Stimulated activated CD4-positive, alpha-beta T cell treated with anti-CD3 and anti-CD28 coated beads, Interleukin-4, amount 100 ng/mL, for 24 hours (primary cell): ENCODE results near the gene MMP24.
A peak's percentile ranks its signal among the peaks of the same experiment; 100 is the strongest.
"Not testable (repeated sequence)": the region's sequence is repeated elsewhere in the genome, so short reads cannot be mapped to it uniquely, and the experiment has no call there.

Source experiments
- DNase-seq: peaks from one replicate; pipeline ENCODE4 v3.0.0-alpha.2; 2020

Gene MMP24

DNA sequence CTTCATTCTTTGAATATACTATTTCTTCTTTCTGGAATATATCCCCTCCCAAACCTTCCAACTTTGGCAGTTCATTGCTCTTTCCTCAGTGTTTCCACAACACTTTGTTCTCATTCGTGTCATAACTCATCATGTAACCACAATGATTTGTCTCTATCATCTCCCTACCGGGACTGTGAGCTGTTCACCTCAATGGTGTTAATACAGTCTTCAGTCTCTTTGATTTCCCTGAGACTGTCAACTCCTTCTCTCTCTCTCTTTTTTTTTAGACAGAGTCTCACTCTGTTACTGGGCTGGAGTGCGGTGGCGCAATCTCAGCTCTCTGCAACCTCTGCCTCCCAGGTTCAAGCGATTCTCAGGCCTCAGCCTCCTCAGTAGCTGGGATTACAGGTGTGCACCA is 2.5 kb upstream of the MMP24 start:
- DNase-seq: no peak

DNA sequence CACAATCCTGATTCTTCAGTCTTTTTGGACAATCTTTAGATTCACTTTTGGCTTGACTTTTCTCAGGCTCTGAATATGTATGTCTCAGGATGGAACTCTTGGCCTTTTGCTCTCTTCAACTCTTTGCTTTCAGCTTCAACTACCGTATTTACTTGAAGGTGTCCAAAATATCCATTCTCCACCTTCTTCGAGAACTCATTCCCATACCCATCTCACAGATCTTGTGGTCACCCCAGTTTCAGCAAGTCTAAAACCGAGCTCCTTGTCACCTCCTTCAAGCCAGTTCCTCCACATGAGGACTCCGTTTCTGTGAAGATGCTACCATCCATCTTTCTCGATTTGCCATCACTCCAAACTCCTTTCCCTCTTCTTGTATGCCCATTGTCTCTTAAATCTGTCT is 2.0 kb upstream of the MMP24 start:
- DNase-seq: no peak

DNA sequence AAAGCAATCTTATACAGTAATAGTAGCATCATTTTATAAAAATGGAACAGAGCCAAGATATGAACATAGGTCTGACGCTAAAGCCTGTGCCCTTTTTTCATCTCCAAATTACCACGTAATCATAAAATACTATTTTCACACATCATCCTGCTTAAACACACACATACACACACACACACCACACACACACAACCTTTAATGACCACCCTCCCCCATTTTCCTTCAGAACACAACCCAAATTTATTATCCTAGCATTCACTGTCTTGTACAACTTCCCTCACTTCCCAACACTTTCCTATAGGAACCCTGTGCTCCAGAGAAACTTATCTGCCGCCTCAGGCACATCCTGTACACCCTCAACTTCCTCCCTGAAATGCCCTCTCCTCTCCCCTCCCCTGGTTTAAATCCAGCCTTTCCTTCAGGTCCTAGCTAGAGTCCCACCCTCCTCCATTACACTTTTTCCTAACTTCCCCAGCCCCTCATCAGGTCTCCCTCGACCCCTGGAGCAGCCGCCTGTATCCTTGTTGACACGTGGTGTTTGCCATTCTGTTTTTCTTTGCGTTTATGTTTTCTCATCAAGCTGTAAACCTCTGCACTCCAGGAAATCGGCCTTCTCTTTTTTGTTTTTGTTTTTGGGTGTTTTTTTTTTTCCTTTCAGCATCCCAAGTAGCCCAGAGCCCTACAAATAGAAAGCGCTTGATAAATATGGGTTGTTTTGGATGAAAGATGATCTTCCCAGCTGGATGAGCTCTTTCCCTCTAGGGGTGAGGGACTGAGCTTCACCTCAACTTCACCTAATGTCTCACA is 968 bp upstream of the MMP24 start:
- DNase-seq: no peak

DNA sequence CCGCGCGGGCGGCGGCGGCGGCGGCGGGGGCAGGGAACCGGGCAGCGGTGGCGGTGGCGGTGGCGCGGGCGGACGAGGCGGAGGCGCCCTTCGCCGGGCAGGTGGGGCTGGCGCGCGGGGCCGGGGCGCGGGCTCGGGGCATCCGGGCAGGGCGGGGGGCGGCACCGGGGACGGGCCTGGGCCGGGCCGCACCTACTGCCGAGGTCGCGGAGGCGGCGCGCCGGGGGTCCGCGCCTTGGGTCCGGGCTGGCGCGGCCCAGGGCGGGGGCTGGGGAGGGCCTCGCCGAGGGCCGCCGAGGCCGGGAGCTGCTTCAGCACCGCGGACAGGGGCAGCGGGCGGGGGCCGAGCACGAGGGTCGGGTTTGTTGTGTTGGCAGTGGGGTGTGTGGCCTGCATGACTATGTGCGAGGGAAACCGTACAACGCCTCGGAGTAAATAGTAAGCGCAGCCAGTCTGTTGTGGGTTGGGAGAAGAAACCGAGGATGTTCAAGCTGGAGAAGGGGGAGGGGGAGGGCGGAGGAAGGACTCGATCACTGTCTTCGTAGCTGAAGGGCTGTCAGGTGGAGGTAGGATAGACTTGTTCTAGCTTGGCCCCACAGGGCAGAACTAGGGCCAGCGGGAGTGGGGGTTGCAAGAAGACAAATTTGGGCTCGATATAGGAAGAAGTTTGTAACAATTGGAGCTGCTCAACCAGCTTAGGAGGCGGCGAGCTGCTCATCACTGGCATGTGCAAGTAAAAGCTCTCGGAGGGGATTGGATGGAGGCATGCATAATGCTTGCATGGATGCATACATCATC is 593 bp downstream of the MMP24 start:
- DNase-seq: peak; percentile 46

DNA sequence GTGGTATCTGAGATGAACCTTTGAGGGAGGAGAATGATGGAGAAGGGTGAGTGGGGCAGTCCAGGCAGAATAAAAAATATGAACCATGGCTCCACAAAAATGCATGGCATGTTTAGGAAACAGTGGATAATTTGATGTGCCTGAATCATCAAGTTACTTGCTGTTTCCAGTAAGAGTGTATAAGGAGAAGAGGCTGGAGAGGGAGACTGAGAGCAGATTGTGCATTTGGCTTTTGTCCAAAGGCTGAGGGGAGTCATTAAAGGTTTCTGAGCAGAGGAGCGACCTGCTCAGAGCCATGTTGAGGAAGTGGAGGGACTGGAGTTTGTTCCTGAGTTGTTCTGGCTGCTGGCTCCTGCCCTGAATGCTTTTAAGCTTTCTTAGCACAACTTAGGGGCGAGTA is 6.1 kb downstream of the MMP24 start:
- no peak for DNase-seq

DNA sequence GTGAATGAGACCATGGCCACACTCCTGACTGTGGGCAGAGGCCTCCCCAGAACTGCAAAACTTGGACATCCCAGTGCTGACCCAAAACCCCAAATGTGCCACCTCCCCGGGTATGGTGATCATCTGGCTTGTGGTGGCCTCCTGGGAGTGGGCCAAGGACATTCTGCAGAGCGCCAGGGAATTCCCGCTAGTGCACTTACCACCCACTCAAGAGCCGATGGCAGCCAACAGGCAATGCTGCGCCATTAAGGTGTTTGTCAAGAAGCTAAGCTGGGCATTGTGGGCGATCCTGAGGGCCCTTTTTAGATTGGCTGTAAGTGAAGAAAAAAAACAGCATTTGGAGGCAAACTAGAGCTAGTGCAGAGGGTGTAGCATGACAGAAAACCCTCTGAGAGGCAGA is 9.4 kb downstream of the MMP24 start:
- DNase-seq: no peak

DNA sequence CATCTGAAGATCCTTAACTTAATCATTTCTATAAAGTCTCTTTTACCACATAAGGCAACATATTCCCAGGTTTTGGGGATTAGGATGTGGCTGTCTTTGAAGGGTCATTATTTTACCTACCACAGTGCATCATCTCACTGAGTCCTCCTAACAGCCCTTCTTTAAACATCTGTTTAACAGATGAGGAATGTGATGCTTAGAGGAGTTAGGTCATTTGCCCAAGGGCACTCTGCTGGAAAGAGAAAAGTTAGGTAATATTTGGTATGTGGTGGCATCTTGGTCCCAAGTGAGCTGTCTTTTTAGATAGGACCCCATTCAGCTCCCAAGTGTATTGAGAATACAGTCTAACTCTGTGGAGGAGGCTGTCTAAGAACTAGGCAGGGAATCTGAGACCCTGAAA is 11.0 kb downstream of the MMP24 start:
- DNase-seq: no peak

DNA sequence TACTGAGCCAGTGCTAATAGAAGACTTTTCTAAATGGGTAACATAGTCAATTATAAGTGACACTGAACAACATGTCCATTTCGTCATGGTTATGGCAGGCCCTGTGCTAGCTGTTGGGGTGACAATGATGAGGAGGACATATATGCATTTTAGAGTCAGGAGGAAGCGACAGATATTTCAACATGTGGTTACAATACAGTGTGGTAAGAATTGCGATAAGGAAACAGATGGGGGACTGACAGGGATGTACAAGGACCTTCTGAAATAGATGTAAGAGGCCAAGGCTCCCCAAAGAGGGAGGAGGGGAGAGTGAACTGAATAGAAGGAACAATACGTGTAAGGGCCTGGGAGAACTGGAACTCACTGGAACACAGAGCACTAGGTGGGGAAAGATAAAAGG is 11.7 kb downstream of the MMP24 start:
- no peak for DNase-seq

DNA sequence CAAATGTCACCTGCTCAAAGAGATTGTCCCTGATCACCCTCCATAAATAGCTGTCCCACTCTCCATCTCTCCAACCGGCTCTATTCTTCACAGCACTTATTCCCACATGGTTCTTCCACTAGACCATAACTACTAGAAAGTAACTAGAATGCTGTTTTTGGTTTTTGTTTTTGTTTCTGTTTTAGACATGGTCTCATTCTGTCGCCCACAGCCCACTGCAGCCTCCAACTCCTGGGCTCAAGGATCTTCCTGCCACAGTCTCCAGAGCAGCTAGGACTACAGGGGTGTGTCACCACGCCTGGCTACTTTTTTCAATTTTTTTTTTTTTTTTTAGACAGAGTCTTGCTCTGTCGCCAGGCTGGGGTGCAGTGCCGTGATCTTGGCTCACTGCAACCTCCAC is 12.2 kb downstream of the MMP24 start:
- DNase-seq: no peak

DNA sequence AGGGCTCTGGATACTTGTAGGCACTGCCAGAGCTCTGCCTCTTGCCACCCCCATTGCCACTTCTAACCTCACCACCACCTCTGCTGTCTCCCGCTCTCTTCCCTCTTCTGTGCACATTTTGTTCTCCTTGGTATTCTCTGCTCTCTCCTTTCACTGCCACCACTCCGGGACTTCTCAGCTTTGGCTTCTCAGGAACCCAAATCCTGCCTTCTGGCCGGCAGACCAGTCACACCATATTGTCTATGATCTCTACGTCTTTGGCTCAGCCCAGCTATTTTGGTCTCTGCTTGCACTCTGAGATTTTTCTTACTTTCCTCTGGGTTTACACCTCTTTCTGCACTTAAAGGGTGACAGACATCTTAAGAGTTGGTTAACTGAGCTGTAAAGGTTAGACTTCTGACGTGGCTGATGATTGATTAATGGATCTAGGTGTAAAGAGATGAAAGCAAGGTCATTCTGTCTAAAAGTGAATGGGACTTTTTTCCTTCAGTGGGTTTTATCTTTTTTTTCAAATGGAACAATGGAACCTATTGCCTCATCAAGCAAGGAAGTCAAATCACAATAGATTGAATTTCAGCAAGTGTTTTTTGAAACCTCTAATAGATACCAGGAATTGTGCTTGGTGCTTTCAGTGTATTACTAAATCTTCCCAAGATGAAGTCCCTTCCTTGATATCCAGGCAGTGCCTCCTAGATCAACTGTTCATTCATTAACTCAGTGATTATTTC is 13.8 kb downstream of the MMP24 start:
- DNase-seq: no peak

DNA sequence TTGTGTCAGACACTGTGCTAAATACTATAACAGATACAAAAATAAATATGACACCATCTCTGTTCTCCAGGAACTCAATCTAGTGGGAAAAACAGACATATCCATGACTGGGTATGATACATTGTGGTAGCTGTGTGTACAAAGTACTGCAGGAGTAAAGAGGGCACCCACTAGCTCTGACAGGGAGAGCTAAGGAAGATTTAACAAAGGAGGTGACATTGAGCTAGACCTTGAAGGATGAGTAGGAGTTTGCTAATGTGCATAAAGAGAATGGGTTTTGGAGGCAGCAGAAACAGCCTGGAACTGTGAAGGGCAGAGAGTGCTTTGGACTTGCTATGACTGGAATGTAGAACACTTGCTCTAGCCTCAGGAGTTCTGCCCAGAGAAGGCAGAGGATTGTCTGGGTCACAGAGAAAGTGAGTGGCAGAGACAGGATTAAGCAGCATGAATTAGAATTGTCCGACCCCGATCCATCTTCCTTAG is 14.4 kb downstream of the MMP24 start:
- no peak for DNase-seq

DNA sequence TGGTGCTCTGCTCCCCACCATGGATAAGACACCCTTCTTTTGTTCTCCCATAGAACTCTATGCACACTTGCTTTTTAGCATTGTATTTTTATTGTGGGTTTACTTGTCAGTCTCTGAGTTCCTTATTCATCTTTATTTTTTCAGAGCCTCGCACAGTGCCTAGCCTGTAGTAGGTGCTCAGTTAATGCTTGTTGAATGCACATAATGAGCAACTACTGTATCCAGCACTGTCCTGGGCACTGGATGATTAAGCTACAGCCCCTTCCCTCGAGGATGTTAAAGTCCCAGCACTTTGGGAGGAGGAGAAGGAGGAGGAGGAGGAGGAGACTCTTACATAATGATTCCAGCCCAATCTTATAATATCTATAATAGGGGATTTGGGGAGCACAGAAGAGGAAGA is 16.8 kb downstream of the MMP24 start:
- no peak for DNase-seq

DNA sequence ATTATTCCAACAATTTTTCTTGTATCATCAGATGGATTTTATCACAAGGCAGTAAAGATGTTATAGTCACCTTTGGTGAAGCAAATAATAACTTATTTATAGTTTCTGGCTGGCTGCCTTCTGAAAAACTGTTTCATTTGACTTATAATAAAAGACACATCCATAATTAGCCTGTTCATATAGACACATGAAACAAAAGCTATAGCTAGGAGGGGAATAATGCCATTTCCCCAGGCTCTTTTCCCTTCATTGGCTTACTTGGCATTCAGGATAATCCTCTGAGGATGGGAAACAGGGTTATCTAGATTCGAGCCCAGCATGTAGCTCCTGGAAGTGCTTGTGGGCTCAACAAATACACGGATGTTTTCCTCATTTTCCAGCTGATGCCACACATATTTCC is 17.5 kb downstream of the MMP24 start:
- DNase-seq: no peak

DNA sequence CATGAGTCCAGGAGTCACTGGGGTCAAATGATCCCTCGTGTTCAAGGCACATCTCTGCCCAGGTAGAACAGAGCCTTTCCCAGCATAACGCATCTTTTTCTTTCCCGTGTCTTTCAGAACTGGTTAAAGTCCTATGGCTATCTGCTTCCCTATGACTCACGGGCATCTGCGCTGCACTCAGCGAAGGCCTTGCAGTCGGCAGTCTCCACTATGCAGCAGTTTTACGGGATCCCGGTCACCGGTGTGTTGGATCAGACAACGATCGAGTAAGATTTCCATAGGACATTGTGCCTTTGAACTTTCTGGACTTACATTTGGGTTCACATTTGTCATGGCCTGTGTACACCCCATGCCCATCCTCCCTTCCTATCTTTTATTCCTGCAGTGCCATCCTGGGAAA is 20.2 kb downstream of the MMP24 start:
- DNase-seq: no peak

DNA sequence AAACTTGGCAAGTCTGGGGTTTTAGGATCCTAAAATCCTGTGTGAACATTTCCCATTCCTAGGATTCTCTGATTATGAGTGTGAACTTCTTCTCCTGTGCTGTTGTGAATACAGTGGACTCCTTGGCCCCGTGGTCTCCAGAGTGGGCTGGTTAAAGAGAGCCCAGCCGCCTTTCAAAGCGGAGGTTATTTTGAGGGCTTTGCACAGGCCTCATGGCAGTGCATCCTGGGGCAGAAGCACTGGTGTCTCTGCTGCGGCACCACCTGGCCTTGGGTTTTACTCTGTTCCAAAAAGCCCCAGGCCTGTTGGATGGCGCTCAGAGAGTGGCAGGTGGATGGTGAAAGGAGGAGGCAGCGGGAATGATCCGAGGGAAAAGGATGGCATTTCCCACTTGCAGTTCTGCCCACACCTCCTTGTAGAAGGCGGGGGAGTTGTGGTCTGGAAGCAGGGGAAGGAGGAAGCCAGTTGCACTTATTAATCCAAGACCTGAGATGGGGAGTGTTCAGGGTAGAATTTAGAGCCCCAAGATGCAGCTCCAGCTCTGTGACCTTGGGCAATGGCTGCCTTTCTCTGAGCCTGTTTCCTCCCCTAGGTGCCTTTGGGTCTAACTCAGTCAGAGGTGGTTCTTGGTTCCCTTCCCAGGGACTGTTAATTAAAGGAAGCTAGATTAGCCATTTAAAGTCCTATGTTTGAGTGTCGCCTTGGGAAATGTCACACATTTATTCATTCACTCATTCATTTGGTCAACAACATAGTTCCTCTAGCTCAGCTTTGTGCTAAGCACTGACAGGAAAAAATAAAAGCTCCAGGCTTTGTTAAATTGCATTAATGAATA is 22.4 kb downstream of the MMP24 start:
- DNase-seq: no peak

DNA sequence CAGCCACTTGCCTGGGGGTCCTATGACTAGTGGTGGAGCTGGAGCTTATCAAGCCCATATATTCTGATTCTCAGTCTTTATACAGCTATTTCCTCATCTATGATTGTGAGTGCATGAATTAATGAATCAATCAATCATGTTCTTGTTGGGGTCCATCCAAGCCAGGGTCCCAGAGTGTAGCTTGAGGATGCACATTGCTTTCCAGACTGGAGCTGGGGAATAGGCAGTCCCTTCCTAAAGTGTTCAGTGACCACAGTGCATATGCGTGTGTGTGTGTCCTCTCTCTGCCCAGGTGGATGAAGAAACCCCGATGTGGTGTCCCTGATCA is 25.1 kb downstream of the MMP24 start:
- DNase-seq: no peak

DNA sequence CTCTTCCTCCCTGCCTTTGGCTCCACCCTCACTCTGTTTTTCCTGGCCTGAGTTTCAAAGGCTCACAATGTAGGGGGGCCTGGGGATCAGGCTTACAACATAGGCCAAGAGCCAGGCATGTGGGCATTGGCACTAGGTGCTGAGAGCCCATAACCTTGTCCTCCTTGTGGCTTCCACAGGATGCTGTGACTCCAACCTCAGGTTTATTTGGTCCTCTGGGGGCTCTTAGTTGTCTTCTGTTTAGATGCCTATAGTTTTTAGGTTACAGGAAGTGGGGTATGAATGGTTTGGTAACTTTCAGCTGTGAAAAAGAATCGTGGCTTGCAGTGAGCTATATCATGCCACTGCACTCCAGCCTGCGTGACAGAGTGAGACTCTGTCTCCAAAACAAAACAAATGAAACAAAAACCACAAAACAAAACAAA is 25.6 kb downstream of the MMP24 start:
- DNase-seq: no peak

DNA sequence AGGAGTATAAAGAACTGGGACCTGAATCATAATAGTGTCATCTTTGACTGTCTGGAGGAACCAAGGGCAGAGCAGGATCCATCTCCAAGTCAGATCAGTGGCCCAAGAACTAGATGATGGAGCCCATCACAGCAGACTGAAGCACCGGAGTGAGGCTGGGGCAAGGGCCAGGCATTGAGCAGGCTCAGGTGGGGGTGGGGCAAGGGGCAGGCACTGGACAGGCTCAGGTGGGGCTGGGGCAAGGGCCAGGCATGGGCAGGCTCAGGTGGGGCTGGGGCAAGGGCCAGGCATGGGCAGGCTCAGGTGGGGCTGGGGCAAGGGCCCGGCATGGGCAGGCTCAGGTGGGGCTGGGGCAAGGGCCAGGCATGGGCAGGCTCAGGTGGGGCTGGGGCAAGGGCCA is 26.1 kb downstream of the MMP24 start:
- DNase-seq: not testable (repeated sequence)

DNA sequence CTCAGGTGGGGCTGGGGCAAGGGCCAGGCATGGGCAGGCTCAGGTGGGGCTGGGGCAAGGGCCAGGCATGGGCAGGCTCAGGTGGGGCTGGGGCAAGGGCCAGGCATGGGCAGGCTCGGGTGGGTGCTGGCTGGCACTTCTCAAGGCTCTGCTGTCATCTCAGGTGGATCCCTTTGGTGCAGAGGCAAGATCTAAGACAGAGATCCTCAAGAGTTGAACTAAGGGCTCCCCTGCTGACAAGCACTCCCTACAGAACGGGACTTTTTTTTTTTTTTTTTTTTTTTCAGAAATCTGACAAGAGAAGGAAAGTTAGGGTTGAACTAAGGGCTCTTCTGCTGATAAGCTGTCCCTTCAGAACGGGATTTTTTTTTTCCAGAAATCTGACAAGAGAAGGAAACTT is 26.5 kb downstream of the MMP24 start:
- no peak for DNase-seq

DNA sequence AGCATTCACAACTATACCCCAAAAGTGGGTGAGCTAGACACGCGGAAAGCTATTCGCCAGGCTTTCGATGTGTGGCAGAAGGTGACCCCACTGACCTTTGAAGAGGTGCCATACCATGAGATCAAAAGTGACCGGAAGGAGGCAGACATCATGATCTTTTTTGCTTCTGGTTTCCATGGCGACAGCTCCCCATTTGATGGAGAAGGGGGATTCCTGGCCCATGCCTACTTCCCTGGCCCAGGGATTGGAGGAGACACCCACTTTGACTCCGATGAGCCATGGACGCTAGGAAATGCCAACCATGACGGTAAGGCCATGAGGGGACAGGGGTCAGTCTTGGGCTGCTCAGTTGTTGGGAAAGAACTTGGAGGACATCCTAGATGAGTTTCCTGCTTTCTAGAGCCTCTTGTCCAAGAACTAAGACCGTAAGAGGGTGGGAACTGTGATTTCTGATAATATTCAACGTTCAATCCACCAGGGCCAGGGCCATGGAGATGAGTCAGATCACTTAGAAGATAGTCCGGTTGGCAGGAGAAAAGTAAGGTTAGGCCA is 28.0 kb downstream of the MMP24 start:
- no peak for DNase-seq

DNA sequence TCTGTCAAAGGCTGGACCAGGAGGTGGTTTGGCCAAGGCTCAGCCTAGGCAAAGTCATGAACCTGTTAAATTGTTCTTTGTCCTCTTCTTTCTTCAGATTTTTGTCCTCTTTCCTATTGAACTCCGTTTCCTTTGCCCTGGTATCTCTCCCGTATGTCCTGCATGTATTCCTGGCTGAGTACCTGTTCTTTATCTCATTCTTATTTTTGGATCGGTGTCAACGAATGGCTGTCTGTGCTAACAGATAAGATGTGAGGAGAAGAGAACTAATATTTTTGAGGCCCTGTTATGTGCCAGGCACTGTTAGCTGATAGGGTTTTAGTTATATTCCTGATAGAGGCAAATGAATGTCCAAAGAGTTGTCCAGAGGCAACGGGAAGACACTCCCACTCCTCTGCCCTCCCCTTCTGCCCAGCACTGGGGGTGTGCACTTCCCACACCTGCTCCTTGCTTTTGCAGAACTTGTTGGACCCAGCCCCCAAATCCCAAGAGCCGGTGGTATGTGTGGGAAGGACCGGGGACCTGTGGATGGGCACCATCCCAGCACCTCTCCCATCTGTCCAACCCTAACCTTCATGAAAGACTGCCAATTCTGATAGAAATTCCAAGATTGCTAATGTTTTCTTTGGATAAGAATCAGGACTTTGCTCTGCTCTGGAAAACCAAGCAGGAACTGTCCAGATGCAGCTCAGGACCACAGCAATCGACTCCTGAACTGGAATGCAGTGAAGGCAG is 30.9 kb downstream of the MMP24 start:
- no peak for DNase-seq

DNA sequence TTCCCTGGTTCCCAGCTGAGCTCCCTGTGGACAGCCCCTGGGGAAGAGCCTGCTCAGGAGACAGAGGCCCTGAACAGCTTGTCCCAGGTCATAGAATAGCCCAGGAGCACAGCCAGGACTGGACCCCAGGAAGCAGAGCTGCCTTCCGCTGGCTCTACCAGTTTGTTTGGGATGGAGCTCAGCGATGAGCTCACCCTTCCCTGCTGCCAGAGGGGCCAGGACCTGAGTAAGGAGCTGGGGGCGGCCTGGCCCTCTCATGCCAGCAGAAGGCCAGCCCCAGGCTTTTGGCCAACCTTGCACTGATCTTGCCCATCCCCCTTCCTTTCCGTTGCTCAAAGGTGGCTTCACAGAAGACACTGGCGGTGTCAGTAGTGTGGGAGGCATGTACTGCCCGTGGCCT is 33.9 kb downstream of the MMP24 start:
- DNase-seq: no peak
